T1000 (cell line): ENCODE results near the gene LETM1.

Experiments
- DNase-seq: peaks from one replicate; lab custom pipeline; 2025; ENCODE audit warnings: mixed read lengths; lab: John Stamatoyannopoulos, UW

Gene LETM1

GRCh38 chr4:1856071-1856942 is at the start of gene LETM1:
Gene LETM1, minus strand, starts transcription at chr4:1856156. Its CDS starts 206 bp downstream, at chr4:1855950.
- DNase-seq = peak; percentile 88

GRCh38 chr4:1904042-1904441 is 48.1 kb upstream of the LETM1 start:
- DNase-seq = no peak

GRCh38 chr4:1903035-1903434 is 47.1 kb upstream of the LETM1 start:
- no peak for DNase-seq

DNA sequence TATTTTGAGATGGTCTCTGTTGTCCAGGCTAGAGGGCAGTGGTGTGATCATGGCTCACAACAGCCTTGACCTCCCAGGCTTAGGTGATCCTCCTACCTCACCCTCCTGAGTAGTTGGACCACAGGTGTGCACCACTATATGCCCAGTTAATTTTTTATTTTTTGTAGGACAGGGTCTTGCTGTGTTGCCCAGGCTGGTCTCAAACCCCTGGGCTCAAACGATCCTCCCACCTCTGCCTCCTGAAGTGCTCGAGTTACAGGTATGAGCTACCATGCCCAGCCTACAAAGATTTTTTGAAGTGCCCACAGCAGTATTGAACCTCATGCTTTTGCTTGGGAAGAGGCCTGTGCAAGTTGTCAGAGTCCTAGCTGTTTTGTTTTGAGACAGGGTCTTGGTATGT is 46.3 kb upstream of the LETM1 start:
- DNase-seq = no peak

DNA sequence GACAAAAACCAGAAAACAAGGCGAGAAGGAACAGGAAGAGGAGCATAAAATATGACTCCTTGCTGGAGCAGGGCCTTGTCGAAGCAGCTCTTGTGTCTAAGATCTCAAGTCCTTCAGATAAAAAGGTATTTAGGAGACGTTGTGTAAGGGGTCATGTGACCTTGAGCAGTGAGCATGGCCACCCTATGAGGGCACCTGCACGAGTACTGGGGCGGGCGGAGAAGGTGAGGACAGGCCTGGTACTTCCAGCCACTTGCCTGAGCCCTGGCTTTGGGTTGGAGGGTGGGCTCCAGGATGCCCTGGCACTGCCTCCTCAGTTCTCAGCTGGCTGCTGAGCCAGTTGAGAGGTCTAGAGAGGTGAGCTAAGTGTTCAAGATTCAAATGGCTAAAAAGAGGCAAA is 45.2 kb upstream of the LETM1 start:
- DNase-seq = no peak

- DNase-seq = no peak
These were observed 44.7 kb upstream of the LETM1 start for GRCh38 chr4:1900624-1901023.

GRCh38 chr4:1900087-1900433 is 44.1 kb upstream of the LETM1 start:
- DNase-seq = no peak

- peak; percentile 64 for DNase-seq
These were observed 43.5 kb upstream of the LETM1 start for GRCh38 chr4:1899149-1900086.

DNA sequence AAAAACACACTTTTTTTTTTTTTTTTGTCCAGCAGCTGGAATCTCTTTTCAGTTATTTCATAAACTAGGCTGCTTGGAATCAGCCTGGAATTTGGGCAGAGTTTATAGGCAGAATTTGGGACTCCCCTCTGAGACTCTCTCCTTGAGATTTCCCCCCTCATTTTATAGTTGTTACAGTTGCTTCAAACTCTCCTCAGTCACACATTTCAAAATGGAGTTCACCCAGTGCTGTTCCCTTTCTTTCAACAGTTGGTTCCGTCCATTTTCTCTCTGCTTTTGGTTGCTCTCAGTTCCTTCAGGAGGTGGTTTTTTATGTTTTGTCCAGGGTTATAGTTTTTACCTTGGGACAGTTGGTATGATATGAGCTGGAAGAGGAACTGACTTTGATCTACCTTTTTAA is 42.7 kb upstream of the LETM1 start:
- no peak for DNase-seq

- no peak for DNase-seq
These were observed 42.1 kb upstream of the LETM1 start for GRCh38 chr4:1898007-1898406.

- no peak for DNase-seq
These were observed 40.7 kb upstream of the LETM1 start for GRCh38 chr4:1896658-1896991.

GRCh38 chr4:1895971-1896657 is 40.2 kb upstream of the LETM1 start:
- DNase-seq = no peak

- no peak for DNase-seq
These were observed 35.1 kb upstream of the LETM1 start for GRCh38 chr4:1890979-1891570.

DNA sequence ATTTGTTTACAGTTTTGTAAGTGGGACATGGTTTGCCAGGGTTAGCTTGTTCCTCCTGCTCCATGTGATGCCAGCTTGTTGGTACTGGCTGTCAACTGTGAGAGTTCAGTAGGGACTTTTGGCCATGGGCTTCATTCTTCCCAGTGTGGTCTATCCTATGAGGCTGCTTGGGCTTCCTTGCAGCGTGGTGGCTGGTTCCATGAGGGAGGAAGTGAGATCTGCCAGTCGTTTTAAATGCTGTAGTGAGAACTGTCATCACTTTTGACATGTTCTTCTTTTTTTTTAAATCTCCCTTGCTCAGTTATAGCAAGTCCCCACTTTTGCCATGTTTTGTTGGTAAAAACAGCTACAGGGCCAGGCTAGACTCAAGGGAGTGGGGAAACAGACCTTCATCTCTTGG is 31.1 kb upstream of the LETM1 start:
- DNase-seq = no peak

GRCh38 chr4:1885414-1885813 is 29.5 kb upstream of the LETM1 start:
- no peak for DNase-seq

DNA sequence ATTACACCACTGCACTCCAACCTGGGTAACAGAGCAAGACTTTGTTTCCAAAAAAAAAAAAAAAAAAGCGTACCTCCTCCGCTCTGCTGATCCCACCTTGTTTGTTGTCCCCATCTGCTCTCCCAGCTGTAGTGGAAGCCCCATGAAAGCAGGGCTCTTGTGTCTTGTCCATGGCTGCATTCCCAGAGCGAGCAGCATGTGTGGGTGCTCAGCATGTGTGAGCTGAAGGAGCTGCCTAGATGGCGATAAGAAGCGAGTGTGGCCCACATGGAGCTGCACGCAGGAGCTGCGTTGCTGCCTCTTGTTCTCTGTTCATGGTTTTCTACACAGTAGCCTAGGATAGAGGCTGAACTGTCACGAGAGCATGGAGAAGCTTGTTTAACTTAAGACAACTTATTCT is 27.6 kb upstream of the LETM1 start:
- no peak for DNase-seq

GRCh38 chr4:1882850-1883271 is 26.9 kb upstream of the LETM1 start:
- no peak for DNase-seq

DNA sequence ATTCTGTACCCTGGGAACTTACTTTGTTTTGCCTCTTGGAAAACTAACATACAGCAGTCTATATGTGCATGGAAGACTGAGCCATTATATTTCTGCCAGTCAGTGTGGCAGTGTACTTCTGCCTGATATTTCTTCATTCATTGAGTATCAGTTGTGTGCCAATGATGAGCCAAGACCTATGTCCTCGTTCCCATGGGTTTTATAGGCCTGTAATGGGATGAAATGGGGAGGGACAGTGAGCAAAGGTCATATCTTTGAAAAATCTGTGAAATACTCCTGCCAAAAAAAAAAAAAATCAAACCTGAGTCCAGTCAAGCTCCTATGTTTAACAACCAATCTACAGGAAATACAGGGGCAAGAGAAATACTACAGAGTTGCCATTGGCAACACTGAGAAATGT is 24.4 kb upstream of the LETM1 start:
- DNase-seq = no peak

GRCh38 chr4:1879485-1879884 is 23.5 kb upstream of the LETM1 start:
- DNase-seq = no peak

- no peak for DNase-seq
These were observed 18.2 kb upstream of the LETM1 start for GRCh38 chr4:1874201-1874600.

- no peak for DNase-seq
These were observed 17.8 kb upstream of the LETM1 start for GRCh38 chr4:1873776-1874175.

DNA sequence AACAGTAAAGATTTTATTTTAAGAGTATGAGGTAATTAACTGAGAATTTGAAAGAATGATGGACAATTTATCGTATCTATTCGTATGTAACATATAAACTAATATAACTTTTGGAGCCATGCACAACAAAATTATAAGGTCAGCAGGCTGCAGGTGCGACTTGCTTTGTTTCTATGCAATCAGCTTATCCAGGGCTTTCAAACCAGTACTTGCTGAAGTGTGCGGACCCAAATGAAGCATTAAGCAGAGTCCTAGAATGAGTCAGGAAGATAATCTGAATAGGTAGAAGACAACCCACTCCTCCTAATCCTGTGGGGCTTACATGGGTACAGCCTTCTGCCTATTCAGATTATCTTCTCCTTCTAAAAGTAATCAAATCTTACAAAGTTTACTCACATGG is 17.3 kb upstream of the LETM1 start:
- DNase-seq = no peak
